Ovary (tissue), 9 donors: ENCODE data around the gene ENTHD1. TPM values are rescaled to one million over a fixed set of nuclear protein-coding genes. Genes with fewer than 3 reads are reported as not detected.
"Not testable (repeated sequence)": the region's sequence is repeated elsewhere in the genome, so short reads cannot be mapped to it uniquely, and the experiment has no call there.

ENCODE experiments used
- DNase-seq, 5 donors: peaks; one replicate each; pipeline ENCODE4 v3.0.0-alpha.2; 2019 to 2020
- H3K27ac ChIP-seq, 2 donors: fragments of 200-600 bp; one replicate each; pipeline versions ENCODE4 v1.5.1 to v1.8.0; 2019 to 2022
- H3K27me3 ChIP-seq: fragments of 200-600 bp; one replicate; pipeline ENCODE4 v1.8.0; 2022
- H3K36me3 ChIP-seq: fragments of 200-600 bp; sonication (generic); one replicate; pipeline ENCODE4 v1.5.1; 2019
- H3K4me1 ChIP-seq: one replicate; pipeline ENCODE4 v1.8.1; 2013; ENCODE audit warnings: mild to moderate bottlenecking, moderate library complexity; ENCODE audit not compliant: insufficient read depth
- H3K4me3 ChIP-seq: fragments of 200-600 bp; sonication (generic); one replicate; pipeline ENCODE4 v1.5.1; 2017
- H3K9me3 ChIP-seq, 2 donors: fragments of 200-600 bp in 1 of 2; sonication (generic) in 1 of 2; one replicate each; pipeline versions ENCODE4 v1.5.1 to v1.8.1; 2013 to 2019; ENCODE audit warnings: mild to moderate bottlenecking in 1 of 2, moderate library complexity in 1 of 2
- EP300 ChIP-seq: sonication (generic); formaldehyde crosslinking; IDR thresholded peaks from one replicate; pipeline ENCODE4 v1.6.1; 2017; ENCODE audit warnings: antibody characterized with exemption
- POLR2A ChIP-seq: fragments of 450-650 bp; IDR thresholded peaks from one replicate; pipeline ENCODE4 v1.6.1; 2017; ENCODE audit warnings: antibody characterized with exemption, mild to moderate bottlenecking, moderate library complexity
- WGBS, 3 donors: extraction: QIAGEN DNeasy Blood & Tissue Kit in 1 of 3; methylation state at CpG; one replicate each; pipeline versions ENCODE4 v1.1.5 to v1.1.7; 2013 to 2017; 5-methylcytosine and 5-hydroxymethylcytosine counted together
- intact Hi-C, 4 donors: fragments of 100-400 bp; cut with DNase I; formaldehyde crosslinking; loops; one replicate each; pipeline versions ENCODE4 v1.11.0 to v1.15.1; 2022 to 2023
- polyA plus RNA-seq, 2 donors: library from polyadenylated mRNA; stranded (reverse); fragments of 200-250 nt in 1 of 2; fragments of 350-450 nt in 1 of 2; fragmentation: Illumina TruSeq in 1 of 2; extraction: RNeasy Lipid Tissue Mini Kit (QIAGEN cat#74804) in 1 of 2; gene quantifications; one replicate each; pipeline ENCODE4 v1.2.3, GENCODE V29; 2013 to 2014
- total RNA-seq, 7 donors: library from RNA; depleted of rRNA in 2 of 7; stranded (reverse); fragments of >200 nt in 2 of 7; fragmentation: NEBNext Ultra II Directional in 3 of 7; extraction: Animal tissue kit (Norgen Biotek cat#: 25700) in 3 of 7; gene quantifications; one replicate each; pipeline versions ENCODE4 v1.1.0 to v1.2.4, GENCODE V29; 2016 to 2023
- TF ChIP-seq, protein P1 (sequence below), 3 donors: fragments of 450-650 bp in 2 of 3; fragments of 200-600 bp in 1 of 3; IDR thresholded peaks; one replicate each; pipeline versions ENCODE4 v1.5.1 to v1.8.0; 2016 to 2022; ENCODE audit warnings: antibody characterized with exemption in 3 of 3, mild to moderate bottlenecking in 1 of 3
- donor health status: DM: no; HTN: no; CAD: no; lungs with moderate emphysema.
- donor health status: DM: no; HTN: no; CAD: no.
- donor health status: Bipolar disorder and iron deficiency.
- donor health status: DM: yes; HTN: yes; CAD: no.
- donor health status: DM: no; HTN: no; CAD: no.
- donor health status: DM: yes; HTN: yes; CAD: no.

ENTHD1 gene
- total and polyA plus RNA-seq, 9 donors, result 0.23 TPM; not detected in 8

DNA sequence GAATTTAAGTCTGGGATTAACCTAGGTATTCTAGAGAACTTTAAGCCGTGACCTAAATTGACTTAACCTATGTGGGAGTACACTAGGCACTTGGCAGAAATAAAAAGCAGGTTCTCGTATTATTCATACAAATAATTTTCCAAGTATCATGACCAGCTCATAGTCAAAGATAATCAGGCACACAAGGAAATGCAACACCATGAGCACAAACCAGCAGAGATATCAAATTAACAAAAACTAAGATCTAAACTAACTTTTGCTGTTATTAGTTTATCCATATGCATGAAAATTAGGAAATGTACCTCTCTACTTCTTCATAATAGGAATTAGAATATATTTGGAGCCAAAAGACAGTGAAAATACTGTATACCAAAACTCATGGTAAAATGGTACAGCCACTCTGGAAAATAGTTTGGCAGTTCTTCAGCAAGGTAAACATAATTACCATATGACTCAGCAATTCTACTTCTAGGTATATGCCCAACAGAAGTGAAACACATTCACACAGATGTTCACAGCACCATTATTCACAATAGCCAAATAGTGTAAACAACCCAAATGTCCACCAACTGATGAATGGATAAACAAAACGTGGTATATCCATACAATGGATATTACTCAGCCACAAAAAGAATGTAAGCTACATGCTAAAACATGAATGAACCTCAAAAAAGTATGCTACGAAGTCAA, 154.1 kb downstream of the ENTHD1 start:
- no peak overlapping the region for H3K4me3 ChIP-seq
- no peak overlapping the region for H3K27ac ChIP-seq
- no peak for DNase-seq
- H3K36me3 ChIP-seq, result no peaks in the 10 kb centered on the region
- 74 to 80% (median 76%) methylated on average over 4 of the region's 4 CpGs for WGBS, 3 donors
- H3K27me3 ChIP-seq, result no peaks in the 10 kb centered on the region
- H3K9me3 ChIP-seq, result no peaks in the 10 kb centered on the region
- TF ChIP-seq POLR2A (no peak), EP300 (no peak)
- TF ChIP-seq, protein P1, sequence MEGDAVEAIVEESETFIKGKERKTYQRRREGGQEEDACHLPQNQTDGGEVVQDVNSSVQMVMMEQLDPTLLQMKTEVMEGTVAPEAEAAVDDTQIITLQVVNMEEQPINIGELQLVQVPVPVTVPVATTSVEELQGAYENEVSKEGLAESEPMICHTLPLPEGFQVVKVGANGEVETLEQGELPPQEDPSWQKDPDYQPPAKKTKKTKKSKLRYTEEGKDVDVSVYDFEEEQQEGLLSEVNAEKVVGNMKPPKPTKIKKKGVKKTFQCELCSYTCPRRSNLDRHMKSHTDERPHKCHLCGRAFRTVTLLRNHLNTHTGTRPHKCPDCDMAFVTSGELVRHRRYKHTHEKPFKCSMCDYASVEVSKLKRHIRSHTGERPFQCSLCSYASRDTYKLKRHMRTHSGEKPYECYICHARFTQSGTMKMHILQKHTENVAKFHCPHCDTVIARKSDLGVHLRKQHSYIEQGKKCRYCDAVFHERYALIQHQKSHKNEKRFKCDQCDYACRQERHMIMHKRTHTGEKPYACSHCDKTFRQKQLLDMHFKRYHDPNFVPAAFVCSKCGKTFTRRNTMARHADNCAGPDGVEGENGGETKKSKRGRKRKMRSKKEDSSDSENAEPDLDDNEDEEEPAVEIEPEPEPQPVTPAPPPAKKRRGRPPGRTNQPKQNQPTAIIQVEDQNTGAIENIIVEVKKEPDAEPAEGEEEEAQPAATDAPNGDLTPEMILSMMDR (IDR thresholded peaks at IDR 0.05), result no peak
- H3K4me1 ChIP-seq, result no peaks in the 10 kb centered on the region
- intact Hi-C loops, result no loop called here

GRCh38 chr22:39738746-39739145, 154.8 kb downstream of the ENTHD1 start:
- Histone ChIP-seq H3K9me3 (no peaks in the 10 kb centered on the region), H3K4me1 (no peaks in the 10 kb centered on the region), H3K4me3 (no peak overlapping the region), H3K27me3 (no peaks in the 10 kb centered on the region), H3K27ac (no peak overlapping the region), H3K36me3 (no peaks in the 10 kb centered on the region)
- TF ChIP-seq, protein P1 (IDR thresholded peaks at IDR 0.05), result no peak
- TF ChIP-seq POLR2A (no peak), EP300 (no peak)
- DNase-seq, result no peak
- intact Hi-C loops, result no loop called here
- WGBS, 3 donors, result 70 to 77% (median 72%) methylated on average over 1 of the region's 1 CpG

DNA sequence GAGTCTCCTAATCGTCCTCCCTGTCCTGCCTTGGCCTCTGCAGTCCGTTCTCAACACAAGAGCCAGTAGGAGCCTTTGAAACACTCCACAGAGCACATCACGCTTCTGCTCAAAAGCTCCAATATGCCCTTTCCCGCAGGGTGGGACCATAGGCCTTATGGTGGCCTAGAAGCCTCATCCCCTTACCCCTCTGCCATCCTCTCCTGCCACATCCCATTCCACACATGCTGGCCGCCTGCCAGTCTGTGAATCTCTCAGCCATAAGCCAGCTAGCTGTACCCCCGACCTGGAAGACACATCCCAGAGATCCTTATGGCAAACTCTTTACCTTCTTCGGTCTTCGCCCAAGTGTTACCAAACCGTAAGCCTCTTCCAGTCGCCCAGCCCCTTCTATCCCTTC, 157.8 kb downstream of the ENTHD1 start:
- Histone ChIP-seq H3K4me1 (peaks cover 3% of the 10 kb centered on the region), H3K4me3 (no peak overlapping the region), H3K27ac (no peak overlapping the region), H3K9me3 (no peaks in the 10 kb centered on the region), H3K27me3 (no peaks in the 10 kb centered on the region), H3K36me3 (no peaks in the 10 kb centered on the region)
- WGBS, 3 donors, result 86 to 89% (median 88%) methylated on average over 10 of the region's 10 CpGs
- TF ChIP-seq POLR2A (no peak), EP300 (no peak)
- TF ChIP-seq, protein P1 (IDR thresholded peaks at IDR 0.05), result no peak
- intact Hi-C loops, result no loop called here
- no peak for DNase-seq

DNA sequence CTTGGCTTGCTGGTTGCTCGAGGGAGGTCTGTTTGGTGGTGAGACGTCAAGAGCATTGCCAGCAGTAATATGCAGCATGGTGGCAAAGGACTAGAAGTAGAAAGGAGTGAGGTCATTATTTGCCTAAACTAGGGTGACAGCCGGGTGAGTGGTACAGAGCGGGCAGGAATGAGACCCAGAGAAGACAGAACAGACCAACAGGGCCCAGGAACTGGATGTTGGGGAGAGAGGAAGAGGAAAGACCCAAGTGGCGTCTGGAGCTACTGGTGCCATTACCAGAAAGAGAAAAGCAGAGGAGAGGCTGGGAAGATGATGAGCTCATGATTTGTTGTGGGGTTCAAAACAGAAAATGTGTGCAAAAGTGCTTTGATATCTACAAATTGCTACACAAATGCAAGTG, 158.7 kb downstream of the ENTHD1 start:
- no peak for TF ChIP-seq EP300
- TF ChIP-seq, protein P1 (IDR thresholded peaks at IDR 0.05), result no peak
- TF ChIP-seq POLR2A, result no peak
- no peaks in the 10 kb centered on the region for H3K27me3 ChIP-seq
- DNase-seq, result no peak
- H3K27ac ChIP-seq, result no peak overlapping the region
- peaks cover 3% of the 10 kb centered on the region for H3K4me1 ChIP-seq
- intact Hi-C loops, result no loop called here
- no peak overlapping the region for H3K4me3 ChIP-seq
- no peaks in the 10 kb centered on the region for H3K36me3 ChIP-seq
- WGBS, 3 donors, result 89 to 92% (median 92%) methylated on average over 5 of the region's 5 CpGs
- no peaks in the 10 kb centered on the region for H3K9me3 ChIP-seq

DNA sequence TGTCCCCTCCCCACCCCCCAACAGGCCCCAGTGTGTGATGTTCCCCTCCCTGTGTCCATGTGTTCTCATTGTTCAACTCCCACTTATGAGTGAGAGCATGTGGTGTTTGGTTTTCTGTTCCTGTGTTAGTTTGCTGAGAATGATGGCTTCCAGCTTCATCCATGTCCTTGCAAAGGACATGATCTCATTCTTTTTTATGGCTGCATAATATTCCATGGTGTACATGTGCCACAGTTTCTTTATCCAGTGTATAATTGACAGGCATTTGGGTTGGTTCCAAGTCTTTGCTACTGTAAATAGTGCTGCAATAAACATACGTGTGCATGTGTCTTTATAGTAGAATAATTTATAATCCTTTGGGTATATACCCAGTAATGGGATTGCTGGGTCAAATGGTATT, 159.5 kb downstream of the ENTHD1 start:
- H3K4me3 ChIP-seq, intact Hi-C loops, H3K27me3 ChIP-seq, DNase-seq, H3K9me3 ChIP-seq, H3K36me3 ChIP-seq, H3K4me1 ChIP-seq, H3K27ac ChIP-seq: not testable (repeated sequence)
- 73 to 89% (median 85%) methylated on average over 1 of the region's 1 CpG for WGBS, 3 donors
